LNCAP (cell line): ENCODE measurements around the gene RAD18.

Experiments used
- CTCF ChIP-seq: fragments of 450-650 bp; IDR thresholded peaks from 2 replicates; pipeline ENCODE4 v1.5.1; 2017; ENCODE audit warnings: mild to moderate bottlenecking

Gene RAD18

DNA sequence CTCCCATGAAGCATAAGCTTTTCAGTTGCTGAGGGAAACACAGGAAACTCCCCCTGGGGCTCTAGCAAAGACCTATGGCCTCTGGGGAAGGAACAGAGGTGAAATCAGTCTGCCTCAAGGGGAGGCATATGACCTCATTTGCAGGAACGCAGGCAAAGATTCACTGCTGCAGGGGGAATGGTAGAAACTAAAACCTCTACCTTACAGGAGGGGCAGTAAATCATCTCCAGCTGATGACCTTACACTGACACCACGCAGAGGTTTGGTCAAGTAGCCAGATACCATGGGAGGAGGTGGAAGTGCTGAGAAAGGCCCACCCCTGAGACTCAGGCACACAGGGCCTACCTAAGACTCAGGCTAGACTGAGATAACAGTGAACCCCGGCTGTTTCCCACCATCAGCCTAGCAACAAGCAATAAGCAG, 81.1 kb downstream of the RAD18 start:
- no peak for TF ChIP-seq CTCF

DNA sequence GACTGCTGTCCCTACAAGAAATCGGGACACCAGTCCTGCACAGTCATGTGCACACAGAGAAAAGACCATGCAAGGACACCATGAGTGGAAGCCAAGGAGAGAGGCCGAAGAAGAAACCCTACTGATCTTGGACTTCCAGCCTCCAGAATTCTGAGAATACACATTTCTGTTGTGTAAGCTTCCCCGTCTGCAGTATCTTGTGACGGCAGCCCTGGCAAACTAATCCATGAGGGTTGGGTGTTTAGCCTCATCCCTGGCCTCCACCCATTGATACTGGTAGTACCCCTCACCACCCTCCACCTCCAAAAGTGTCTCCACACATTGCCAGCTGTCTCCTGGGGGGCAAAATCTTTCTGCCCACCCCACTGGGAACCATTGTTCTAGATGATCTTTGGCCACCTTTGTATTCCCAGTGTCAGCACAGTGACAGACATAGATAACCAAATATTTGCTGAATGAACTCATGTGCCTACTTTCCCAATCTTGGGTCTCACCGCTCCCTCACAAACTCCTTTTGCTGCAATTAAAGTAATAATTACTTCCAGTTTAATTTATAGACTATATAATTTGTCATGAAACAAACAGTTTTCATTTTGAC, 83.8 kb downstream of the RAD18 start:
- no peak for TF ChIP-seq CTCF

GRCh38 chr3:8875836-8876235, 87.4 kb downstream of the RAD18 start:
- no peak for TF ChIP-seq CTCF

- TF ChIP-seq CTCF: no peak
Observed at GRCh38 chr3:8873740-8874139, 89.5 kb downstream of the RAD18 start.

DNA sequence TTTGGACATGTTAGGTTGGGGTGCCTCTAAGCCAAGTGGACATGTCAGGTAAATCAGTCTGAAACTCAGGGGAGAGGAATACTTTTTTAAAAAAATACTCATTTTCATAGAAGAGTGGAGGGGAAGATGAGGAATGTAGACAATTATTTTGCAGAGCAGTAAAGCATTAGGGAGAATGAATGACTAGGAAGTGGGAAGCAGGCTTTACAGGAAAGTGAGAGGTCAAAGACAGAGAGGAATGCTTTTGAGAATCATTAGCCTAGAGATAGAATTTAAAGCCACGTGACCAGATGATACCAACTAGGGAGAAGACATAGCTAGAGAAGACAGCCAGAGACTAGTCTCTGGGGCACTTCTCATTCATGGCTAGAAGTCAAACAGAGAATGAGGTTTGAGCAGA, 91.0 kb downstream of the RAD18 start:
- no peak for TF ChIP-seq CTCF

GRCh38 chr3:8871306-8871705, 92.0 kb downstream of the RAD18 start:
- no peak for TF ChIP-seq CTCF

DNA sequence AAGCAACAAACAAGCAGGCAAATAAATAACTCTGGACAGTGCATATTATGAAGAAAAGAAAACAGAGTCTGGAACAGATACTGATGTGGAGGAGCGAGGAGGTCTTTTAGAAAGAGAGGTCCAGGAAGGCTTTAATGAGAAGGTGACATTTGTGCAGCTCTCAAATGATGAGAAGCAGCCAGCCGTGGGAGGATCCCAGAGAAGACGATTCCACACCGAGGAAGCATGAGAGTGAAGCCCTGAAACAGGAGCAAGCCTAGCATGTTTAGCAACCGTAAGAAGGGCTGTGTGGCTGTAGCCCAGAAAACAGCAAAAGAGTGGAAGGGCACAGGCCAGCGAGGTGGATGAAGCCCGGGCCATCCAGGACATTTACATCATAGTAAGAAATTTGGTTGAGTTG, 93.1 kb downstream of the RAD18 start:
- TF ChIP-seq CTCF: no peak

GRCh38 chr3:8869613-8870012, 93.7 kb downstream of the RAD18 start:
- no peak for TF ChIP-seq CTCF
